SK-MEL-5 (cell line): ENCODE measurements around the gene ECM1. TPM values are rescaled to one million over a fixed set of nuclear protein-coding genes. Genes with fewer than 3 reads are reported as not detected.

Source experiments
- DNase-seq: peaks from one replicate; pipeline ENCODE4 v3.0.0-alpha.2; 2016; ENCODE audit warnings: low read depth, low spot score
- in situ Hi-C: cut with HindIII; loops from 2 replicates; pipeline ENCODE4 v1.10.0; 2016; ENCODE audit warnings: low sequenced_read_pairs, high pct_unique_total_duplicates, low pct_unique_long_range_greater_than_20kb
- polyA plus RNA-seq, 2 experiments: library from polyadenylated mRNA; depleted of rRNA; stranded (reverse); fragments of >200 nt; gene quantifications; 2 replicates each; pipeline ENCODE4 v1.2.3, GENCODE V29; 2015
- total RNA-seq: library from RNA; depleted of rRNA; stranded (reverse); fragments of >200 nt; shearing (Covaris generic); gene quantifications from 2 replicates; pipeline ENCODE4 v1.2.3, GENCODE V29; 2014; rRNA removed

ECM1 gene
- total RNA-seq: 192 TPM in 2 replicates
- polyA plus RNA-seq (2015; cell fraction: cytosol; rRNA removed): 401 and 407 TPM in 2 replicates
- polyA plus RNA-seq (2015; cell fraction: nucleus; rRNA removed): 338 and 339 TPM in 2 replicates

- peak; percentile 91 for DNase-seq
- in situ Hi-C loops: no loop called here
These were observed at the start of gene ECM1 for GRCh38 chr1:150507912-150508864. ECM1 (plus strand) TSS chr1:150508109; CDS start chr1:150508210, 101 bp downstream.

GRCh38 chr1:150464422-150464826 is 43.5 kb upstream of the ECM1 start:
- in situ Hi-C loops: no loop called here
- DNase-seq: peak; percentile 74

- in situ Hi-C loops: no loop called here
- DNase-seq: no peak
These were observed 40.9 kb upstream of the ECM1 start for GRCh38 chr1:150466964-150467363.

- no peak for DNase-seq
- in situ Hi-C loops: no loop called here
These were observed 38.6 kb upstream of the ECM1 start for GRCh38 chr1:150469291-150469690.

- in situ Hi-C loops: no loop called here
- DNase-seq: no peak
These were observed 35.2 kb upstream of the ECM1 start for GRCh38 chr1:150472601-150473200.

GRCh38 chr1:150473659-150474058 is 34.2 kb upstream of the ECM1 start:
- in situ Hi-C loops: no loop called here

GRCh38 chr1:150474869-150475268 is 33.0 kb upstream of the ECM1 start:
- no peak for DNase-seq
- in situ Hi-C loops: no loop called here

More at GRCh38 chr1:150473659-150474058, 34.2 kb upstream of the ECM1 start:
- no peak for DNase-seq

- in situ Hi-C loops: no loop called here
- no peak for DNase-seq
These were observed 31.2 kb upstream of the ECM1 start for GRCh38 chr1:150476754-150477153.

- DNase-seq: no peak
- in situ Hi-C loops: no loop called here
These were observed 30.6 kb upstream of the ECM1 start for GRCh38 chr1:150477320-150477719.

- in situ Hi-C loops: no loop called here
- DNase-seq: no peak
These were observed 30.2 kb upstream of the ECM1 start for GRCh38 chr1:150477733-150478132.

- in situ Hi-C loops: no loop called here
- DNase-seq: no peak
These were observed 28.5 kb upstream of the ECM1 start for GRCh38 chr1:150479370-150479769.

GRCh38 chr1:150479927-150480352 is 28.0 kb upstream of the ECM1 start:
- DNase-seq: no peak
- in situ Hi-C loops: no loop called here

GRCh38 chr1:150484431-150484830 is 23.5 kb upstream of the ECM1 start:
- no peak for DNase-seq
- in situ Hi-C loops: no loop called here

- DNase-seq: peak; percentile 62
These were observed 23.0 kb upstream of the ECM1 start for GRCh38 chr1:150484861-150485260.

GRCh38 chr1:150486966-150487762 is 20.7 kb upstream of the ECM1 start, which contains the start of gene TARS2:
TARS2 (plus strand) TSS chr1:150487419; CDS start chr1:150487451, 32 bp downstream.
- in situ Hi-C loops: no loop called here

More at GRCh38 chr1:150484861-150485260, 23.0 kb upstream of the ECM1 start:
- in situ Hi-C loops: no loop called here

GRCh38 chr1:150487763-150488115 is 20.2 kb upstream of the ECM1 start:
- no peak for DNase-seq
- in situ Hi-C loops: no loop called here

More at GRCh38 chr1:150486966-150487762, 20.7 kb upstream of the ECM1 start, which contains the start of gene TARS2:
- DNase-seq: peak; percentile 100

- in situ Hi-C loops: no loop called here
- no peak for DNase-seq
These were observed 14.7 kb upstream of the ECM1 start for GRCh38 chr1:150493175-150493574.

GRCh38 chr1:150498342-150498741 is 9.6 kb upstream of the ECM1 start:
- DNase-seq: no peak
- in situ Hi-C loops: no loop called here
